Endothelial cell (in vitro differentiated cells): ENCODE data around the gene BSPRY. TPM values are rescaled to one million over a fixed set of nuclear protein-coding genes. Genes with fewer than 3 reads are reported as not detected.
"Not testable (repeated sequence)": the region's sequence is repeated elsewhere in the genome, so short reads cannot be mapped to it uniquely, and the experiment has no call there.

ENCODE experiments used
- DNase-seq: peaks from one replicate; pipeline ENCODE4 v3.0.0; 2021; ENCODE audit warnings: low spot score
- H3K27ac Mint-ChIP-seq: one replicate; pipeline ENCODE4 v1.8.0; 2021; ENCODE audit warnings: mixed read lengths, inconsistent platforms; ENCODE audit not compliant: unreplicated experiment
- H3K27me3 Mint-ChIP-seq: one replicate; pipeline ENCODE4 v1.8.0; 2021; ENCODE audit warnings: mild to moderate bottlenecking, moderate library complexity, mixed read lengths, inconsistent platforms; ENCODE audit not compliant: unreplicated experiment
- H3K36me3 Mint-ChIP-seq: one replicate; pipeline ENCODE4 v1.8.0; 2021; ENCODE audit warnings: mild to moderate bottlenecking, low read depth, mixed read lengths, inconsistent platforms; ENCODE audit not compliant: unreplicated experiment
- H3K4me1 Mint-ChIP-seq: one replicate; pipeline ENCODE4 v1.8.0; 2021; ENCODE audit warnings: mild to moderate bottlenecking, mixed read lengths, inconsistent platforms; ENCODE audit not compliant: unreplicated experiment
- H3K4me3 Mint-ChIP-seq: one replicate; pipeline ENCODE4 v1.8.0; 2021; ENCODE audit warnings: mild to moderate bottlenecking, mixed read lengths, inconsistent platforms; ENCODE audit not compliant: unreplicated experiment
- H3K9me3 Mint-ChIP-seq: one replicate; pipeline ENCODE4 v1.8.0; 2021; ENCODE audit warnings: mixed read lengths, inconsistent platforms; ENCODE audit not compliant: unreplicated experiment
- CTCF ChIP-seq: fragments of 200-600 bp; sonication (generic); IDR thresholded peaks from one replicate; pipeline ENCODE4 v1.5.0; 2021; ENCODE audit warnings: antibody characterized with exemption; ENCODE audit not compliant: unreplicated experiment
- total RNA-seq: library from RNA; stranded (reverse); fragmentation: NEBNext Ultra II Directional; extraction: Animal tissue kit (Norgen Biotek cat#: 25700); gene quantifications from one replicate; pipeline ENCODE4 v1.2.1, GENCODE V29; 2021; ENCODE audit not compliant: unreplicated experiment

The BSPRY gene
- total RNA-seq, 1 donor from 2014 or later: 0.15 TPM

DNA sequence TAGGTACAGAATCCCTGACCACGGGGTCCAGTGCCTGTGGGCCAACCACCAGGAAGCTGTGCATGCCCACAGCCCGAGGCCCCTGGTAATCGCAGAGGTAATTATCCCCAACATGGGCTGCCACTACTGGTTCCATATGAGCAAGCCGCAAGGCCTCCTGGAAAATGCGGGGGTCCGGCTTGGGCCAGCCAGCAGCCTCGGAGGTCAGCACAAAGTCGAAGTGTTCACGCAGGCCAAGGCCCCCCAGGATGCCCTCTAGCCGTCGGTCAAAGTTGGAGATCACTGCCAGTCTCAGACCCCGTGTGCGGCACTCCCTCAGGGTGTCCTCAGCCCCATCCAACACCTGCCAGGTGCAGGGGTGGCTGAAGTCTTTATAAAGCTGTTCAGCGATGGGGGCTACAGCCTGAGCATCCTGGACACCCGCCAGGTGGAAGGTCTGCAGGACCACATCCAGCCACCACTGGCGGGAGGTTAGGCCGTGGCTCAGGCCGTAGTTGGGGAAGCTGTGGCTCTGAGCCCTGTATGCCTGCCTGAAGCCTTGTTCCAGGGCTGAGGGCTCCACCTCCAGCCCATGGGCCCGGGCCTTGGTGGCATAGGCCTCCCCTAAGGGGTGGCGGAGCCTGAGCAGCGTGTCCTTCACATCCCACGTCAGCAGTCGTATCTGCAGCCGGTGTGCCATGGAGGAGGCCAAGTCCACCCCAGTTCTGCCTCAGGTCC lies 24.5 kb downstream of the BSPRY start:
- H3K9me3 Mint-ChIP-seq: no peaks in the 10 kb centered on the region
- H3K36me3 Mint-ChIP-seq: peaks cover 10% of the 10 kb centered on the region
- H3K4me1 Mint-ChIP-seq: no peaks in the 10 kb centered on the region
- no peak overlapping the region for H3K4me3 Mint-ChIP-seq
- H3K27me3 Mint-ChIP-seq: peaks cover 2% of the 10 kb centered on the region
- no peak for TF ChIP-seq CTCF
- no peak overlapping the region for H3K27ac Mint-ChIP-seq
- no peak for DNase-seq

- Mint-ChIP-seq H3K27ac (no peak overlapping the region), H3K9me3 (no peaks in the 10 kb centered on the region), H3K4me1 (peaks cover 2% of the 10 kb centered on the region), H3K27me3 (peaks cover 2% of the 10 kb centered on the region), H3K36me3 (peaks cover 10% of the 10 kb centered on the region), H3K4me3 (peak overlapping the region; percentile 78)
- DNase-seq: no peak
- no peak for TF ChIP-seq CTCF
Measured at GRCh38 chr9:113375057-113376023, 26.0 kb downstream of the BSPRY start.

- peak; percentile 69 for DNase-seq
- Mint-ChIP-seq H3K9me3 (no peaks in the 10 kb centered on the region), H3K36me3 (peaks cover 10% of the 10 kb centered on the region), H3K27me3 (peaks cover 5% of the 10 kb centered on the region), H3K4me3 (peak within 1 kb of the TSS; percentile 87), H3K4me1 (peaks cover 6% of the 10 kb centered on the region), H3K27ac (no peak within 1 kb of the TSS)
- no peak for TF ChIP-seq CTCF
Measured at GRCh38 chr9:113376634-113377567, 27.6 kb downstream of the BSPRY start, which contains the start of gene HDHD3. HDHD3 (minus strand) TSS chr9:113376986; CDS start chr9:113374354, 2,632 bp downstream.

DNA sequence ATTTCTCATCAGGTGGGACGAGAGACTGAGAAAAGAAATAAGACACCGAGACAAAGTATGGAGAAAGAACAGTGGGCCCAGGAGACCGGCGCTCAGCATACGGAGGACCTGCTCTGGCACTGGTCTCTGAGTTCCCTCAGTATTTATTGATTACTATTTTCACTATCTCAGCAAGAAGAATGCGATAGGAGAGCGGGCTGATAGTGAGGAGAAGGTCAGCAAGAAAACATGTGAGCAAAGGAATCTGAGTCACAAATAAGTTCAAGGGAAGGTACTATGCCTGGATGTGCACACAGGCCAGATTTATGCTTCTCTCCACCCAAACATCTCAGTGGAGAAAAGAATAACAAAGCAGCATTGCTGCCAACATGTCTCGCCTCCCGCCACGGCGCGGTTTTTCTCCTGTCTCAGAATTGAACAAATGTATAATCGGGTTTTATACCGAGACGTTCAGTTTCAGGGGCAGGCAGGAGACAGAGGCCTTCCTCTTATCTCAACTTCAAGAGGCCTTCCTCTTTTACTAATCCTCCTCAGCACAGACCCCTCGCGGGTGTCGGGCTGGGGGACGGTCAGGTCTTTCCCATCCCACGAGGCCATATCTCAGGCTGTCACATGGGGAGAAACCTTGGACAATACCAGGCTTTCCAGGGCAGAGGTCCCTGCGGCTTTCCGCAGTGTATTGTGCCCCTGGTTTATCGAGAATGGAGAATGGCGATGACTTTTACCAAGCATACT lies 29.9 kb downstream of the BSPRY start:
- DNase-seq, H3K27me3 Mint-ChIP-seq, H3K27ac Mint-ChIP-seq, H3K4me1 Mint-ChIP-seq, H3K36me3 Mint-ChIP-seq, H3K9me3 Mint-ChIP-seq, H3K4me3 Mint-ChIP-seq: not testable (repeated sequence)

GRCh38 chr9:113379829-113380210 lies 30.5 kb downstream of the BSPRY start:
- not testable (repeated sequence) for H3K9me3 Mint-ChIP-seq, H3K27ac Mint-ChIP-seq, DNase-seq, H3K4me3 Mint-ChIP-seq, H3K4me1 Mint-ChIP-seq, H3K36me3 Mint-ChIP-seq, H3K27me3 Mint-ChIP-seq
